Chondrocyte (in vitro differentiated cells): ENCODE results near the gene IGFL4. TPM values are rescaled to one million over a fixed set of nuclear protein-coding genes. Genes with fewer than 3 reads are reported as not detected.

Experiments
- DNase-seq: peaks from one replicate; pipeline ENCODE4 v3.0.0; 2021; ENCODE audit warnings: mixed read lengths, low spot score
- H3K27ac Mint-ChIP-seq: one replicate; pipeline ENCODE4 v1.8.0; 2021; ENCODE audit warnings: mild to moderate bottlenecking, moderate library complexity, mixed read lengths; ENCODE audit not compliant: unreplicated experiment
- H3K27me3 Mint-ChIP-seq: 2 replicates; pipeline ENCODE4 v1.8.0; 2021; ENCODE audit warnings: low read depth, mixed read lengths
- H3K36me3 Mint-ChIP-seq: 2 replicates; pipeline ENCODE4 v1.8.0; 2021; ENCODE audit warnings: low read depth, mixed read lengths
- H3K4me1 Mint-ChIP-seq: 2 replicates; pipeline ENCODE4 v1.8.0; 2021; ENCODE audit warnings: low read depth, mild to moderate bottlenecking, mixed read lengths
- H3K4me3 Mint-ChIP-seq: one replicate; pipeline ENCODE4 v1.8.0; 2021; ENCODE audit warnings: mild to moderate bottlenecking, moderate library complexity, mixed read lengths; ENCODE audit not compliant: unreplicated experiment
- H3K9me3 Mint-ChIP-seq: 2 replicates; pipeline ENCODE4 v1.8.0; 2021; ENCODE audit warnings: low read depth, mixed read lengths
- CTCF ChIP-seq: fragments of 200-600 bp; sonication (generic); IDR thresholded peaks from 2 replicates; pipeline ENCODE4 v1.5.0; 2021; ENCODE audit warnings: antibody characterized with exemption, mild to moderate bottlenecking, moderate library complexity
- total RNA-seq: library from RNA; stranded (reverse); gene quantifications from 3 replicates; pipeline ENCODE4 v1.2.1, GENCODE V29; 2021

The IGFL4 gene
- total RNA-seq, 1 donor from 2014 or later = not detected

DNA sequence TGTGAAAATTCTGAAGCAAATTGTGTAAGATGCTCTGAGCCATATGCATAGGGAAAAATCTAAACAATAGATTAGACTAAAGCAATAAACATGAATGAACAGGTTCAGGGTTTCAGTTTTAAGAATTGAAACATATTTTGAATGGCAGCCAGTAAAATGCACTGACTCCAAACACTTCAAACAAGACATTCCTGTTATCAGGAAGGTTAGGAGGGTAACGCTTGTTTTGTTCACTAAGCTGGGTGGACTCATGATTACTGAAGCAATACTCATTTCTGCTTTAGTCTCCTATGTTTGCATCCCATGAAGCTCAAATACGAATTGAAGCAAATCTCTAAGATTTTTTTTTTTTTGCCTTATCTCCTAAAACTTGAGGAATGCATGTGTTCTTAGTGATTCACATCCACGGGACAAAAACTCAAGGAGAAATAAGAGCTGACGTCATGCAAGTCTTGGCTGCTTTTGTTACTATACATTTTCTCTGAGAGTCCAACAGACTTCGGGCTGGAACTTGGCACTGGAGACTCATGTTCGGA, 29.1 kb upstream of the IGFL4 start:
- peak overlapping the region; percentile 74 for H3K27ac Mint-ChIP-seq
- no peak for DNase-seq
- H3K4me1 Mint-ChIP-seq = peaks cover 44% of the 10 kb centered on the region
- H3K27me3 Mint-ChIP-seq = peaks cover 30% of the 10 kb centered on the region
- H3K36me3 Mint-ChIP-seq = peaks cover 3% of the 10 kb centered on the region
- no peak overlapping the region for H3K4me3 Mint-ChIP-seq
- no peak for TF ChIP-seq CTCF
- no peaks in the 10 kb centered on the region for H3K9me3 Mint-ChIP-seq

- H3K4me1 Mint-ChIP-seq = peaks cover 44% of the 10 kb centered on the region
- H3K27me3 Mint-ChIP-seq = peaks cover 31% of the 10 kb centered on the region
- H3K36me3 Mint-ChIP-seq = peaks cover 3% of the 10 kb centered on the region
- DNase-seq = no peak
- no peak overlapping the region for H3K4me3 Mint-ChIP-seq
- H3K27ac Mint-ChIP-seq = peak overlapping the region; percentile 81
- no peaks in the 10 kb centered on the region for H3K9me3 Mint-ChIP-seq
- no peak for TF ChIP-seq CTCF
Observed at GRCh38 chr19:46068345-46069258, 27.8 kb upstream of the IGFL4 start.

GRCh38 chr19:46067691-46068090, 26.9 kb upstream of the IGFL4 start:
- H3K27me3 Mint-ChIP-seq = peaks cover 37% of the 10 kb centered on the region

DNA sequence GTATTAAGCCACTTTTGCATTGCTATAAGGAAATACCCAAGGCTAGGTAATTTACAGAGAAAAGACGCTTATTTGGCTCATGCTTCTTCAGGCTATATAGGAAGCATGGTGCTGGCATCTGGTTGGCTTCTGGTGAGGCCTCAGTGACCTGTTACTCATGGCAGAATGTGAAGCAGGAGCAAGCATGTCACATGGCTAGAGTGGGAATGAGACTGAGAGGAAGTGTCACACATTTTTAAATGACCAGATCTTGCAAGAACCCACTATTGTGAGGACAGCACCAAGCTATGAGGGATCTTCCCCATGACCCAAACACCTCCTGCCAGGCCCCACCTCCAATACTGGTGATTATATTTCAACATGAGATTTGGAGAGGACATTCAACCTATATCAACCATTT, 25.7 kb upstream of the IGFL4 start:
- no peak for TF ChIP-seq CTCF
- Mint-ChIP-seq H3K36me3 (peaks cover 4% of the 10 kb centered on the region), H3K4me1 (peaks cover 39% of the 10 kb centered on the region), H3K4me3 (no peak overlapping the region), H3K27me3 (peaks cover 45% of the 10 kb centered on the region), H3K27ac (no peak overlapping the region), H3K9me3 (no peaks in the 10 kb centered on the region)
- DNase-seq = no peak

More at GRCh38 chr19:46067691-46068090, 26.9 kb upstream of the IGFL4 start:
- DNase-seq = no peak
- no peak for TF ChIP-seq CTCF
- Mint-ChIP-seq H3K4me3 (no peak overlapping the region), H3K36me3 (peaks cover 3% of the 10 kb centered on the region), H3K4me1 (peaks cover 40% of the 10 kb centered on the region), H3K9me3 (no peaks in the 10 kb centered on the region), H3K27ac (no peak overlapping the region)

GRCh38 chr19:46065486-46066071, 24.8 kb upstream of the IGFL4 start:
- Mint-ChIP-seq H3K4me3 (no peak overlapping the region), H3K9me3 (peaks cover 6% of the 10 kb centered on the region), H3K27me3 (peaks cover 47% of the 10 kb centered on the region), H3K36me3 (peaks cover 6% of the 10 kb centered on the region), H3K27ac (no peak overlapping the region), H3K4me1 (peaks cover 31% of the 10 kb centered on the region)
- DNase-seq = no peak
- peak; percentile 10 for TF ChIP-seq CTCF
